IMR-90 (cell line): ENCODE data around the gene AGO3. TPM values are rescaled to one million over a fixed set of nuclear protein-coding genes. Genes with fewer than 3 reads are reported as not detected.

Experiments used
- ATAC-seq: fragments of 200-7000 bp; cut with Tn5 transposase; 2 replicates; pipeline ENCODE4 v1.9.1; 2020; ENCODE audit warnings: low read depth, mild to moderate bottlenecking, moderate library complexity
- BruUV-seq: library from RNA; stranded (reverse); fragments of 400-500 nt; replicated peaks from 2 replicates; lab custom pipeline; 2021; lab: Mats Ljungman, UMichigan
- CTCF ChIA-PET: fragments of 300-600 bp; formaldehyde crosslinking; extraction: SDS; loops from one replicate; lab custom pipeline; 2021; ENCODE audit warnings: antibody characterized with exemption; lab: Yijun Ruan, JAX
- POLR2A ChIA-PET: fragments of 300-600 bp; sonication (Branson Sonifier 250); formaldehyde crosslinking; loops from one replicate; lab custom pipeline; 2022; ENCODE audit warnings: antibody characterized with exemption; ENCODE audit not compliant: unreplicated experiment; lab: Charles Lee
- DNase-seq: peaks from one replicate; pipeline ENCODE4 v3.0.0; 2013
- H2AFZ ChIP-seq: replicated peaks from 2 replicates; pipeline ENCODE3; 2013; ENCODE audit warnings: low read length, mild to moderate bottlenecking; ENCODE audit not compliant: poor library complexity
- H2AK5ac ChIP-seq: 2 replicates; pipeline ENCODE4 v1.6.1; 2013; ENCODE audit warnings: low read depth, low read length, inconsistent platforms
- H2AK9ac ChIP-seq: replicated peaks from 2 replicates; pipeline ENCODE3; 2013; ENCODE audit warnings: mild to moderate bottlenecking, low read depth, low read length, moderate library complexity; ENCODE audit not compliant: poor library complexity
- H2BK120ac ChIP-seq: 2 replicates; pipeline ENCODE4 v1.6.1; 2013; ENCODE audit warnings: low read depth, low read length, inconsistent platforms
- H2BK15ac ChIP-seq: 3 replicates; pipeline ENCODE4 v1.6.1; 2013; ENCODE audit warnings: low read depth, low read length, inconsistent platforms
- H2BK20ac ChIP-seq: 2 replicates; pipeline ENCODE4 v1.6.1; 2013; ENCODE audit warnings: low read depth, mild to moderate bottlenecking, inconsistent platforms, low read length, moderate library complexity
- H2BK5ac ChIP-seq: 2 replicates; pipeline ENCODE4 v1.6.1; 2013; ENCODE audit warnings: mild to moderate bottlenecking, low read depth, low read length, inconsistent platforms; ENCODE audit not compliant: poor library complexity, severe bottlenecking
- H3K14ac ChIP-seq: replicated peaks from 2 replicates; pipeline ENCODE4 v1.6.1; 2013; ENCODE audit warnings: low read depth, low read length, inconsistent platforms
- H3K18ac ChIP-seq: 2 replicates; pipeline ENCODE4 v1.6.1; 2013; ENCODE audit warnings: low read depth, low read length, control low read depth
- H3K23ac ChIP-seq: 2 replicates; pipeline ENCODE4 v1.6.1; 2013; ENCODE audit warnings: low read depth, low read length, inconsistent platforms
- H3K27ac ChIP-seq: 2 replicates; pipeline ENCODE4 v1.5.1; 2013; ENCODE audit warnings: mild to moderate bottlenecking, control low read depth, low read length; ENCODE audit not compliant: insufficient read depth
- H3K27me3 ChIP-seq: 2 replicates; pipeline ENCODE4 v1.6.1; 2013; ENCODE audit warnings: low read length; ENCODE audit not compliant: control insufficient read depth, insufficient read depth
- H3K36me3 ChIP-seq: 2 replicates; pipeline ENCODE4 v1.6.1; 2013; ENCODE audit warnings: low read length, mixed read lengths; ENCODE audit not compliant: control insufficient read depth, insufficient read depth
- H3K4ac ChIP-seq: 2 replicates; pipeline ENCODE4 v1.6.1; 2013; ENCODE audit warnings: low read depth, low read length, inconsistent platforms
- H3K4me1 ChIP-seq: 2 replicates; pipeline ENCODE4 v1.6.1; 2013; ENCODE audit warnings: low read length, mixed read lengths; ENCODE audit not compliant: control insufficient read depth, insufficient read depth
- H3K4me2 ChIP-seq: 2 replicates; pipeline ENCODE4 v1.6.1; 2013; ENCODE audit warnings: low read depth, mild to moderate bottlenecking, control low read depth, low read length, moderate library complexity
- H3K4me3 ChIP-seq: 2 replicates; pipeline ENCODE4 v1.5.1; 2013; ENCODE audit warnings: low read depth, mild to moderate bottlenecking, control low read depth, low read length, moderate library complexity; ENCODE audit not compliant: insufficient read depth
- H3K56ac ChIP-seq: 2 replicates; pipeline ENCODE4 v1.6.1; 2013; ENCODE audit warnings: low read length, inconsistent platforms; ENCODE audit not compliant: insufficient read depth; ENCODE audit errors: extremely low read depth
- H3K79me1 ChIP-seq, 2 experiments: 2 replicates each; pipeline ENCODE4 v1.6.1; 2013; ENCODE audit warnings: low read length in 2 of 2, inconsistent platforms in 1 of 2, low read depth in 1 of 2
- H3K9ac ChIP-seq: 2 replicates; pipeline ENCODE4 v1.6.1; 2013; ENCODE audit warnings: low read depth, low read length, control low read depth
- H3K9me1 ChIP-seq: 2 replicates; pipeline ENCODE4 v1.6.1; 2013; ENCODE audit warnings: low read length, inconsistent platforms; ENCODE audit not compliant: insufficient read depth
- H3K9me3 ChIP-seq: 2 replicates; pipeline ENCODE4 v1.6.1; 2013; ENCODE audit warnings: low read length; ENCODE audit not compliant: control insufficient read depth, insufficient read depth
- H4K20me1 ChIP-seq: 2 replicates; pipeline ENCODE4 v1.6.1; 2013; ENCODE audit warnings: low read length, inconsistent platforms; ENCODE audit not compliant: insufficient read depth
- H4K5ac ChIP-seq: 2 replicates; pipeline ENCODE4 v1.6.1; 2013; ENCODE audit warnings: mild to moderate bottlenecking, low read depth, low read length, control low read depth
- H4K8ac ChIP-seq, 2 experiments: 2 replicates each; pipeline ENCODE4 v1.6.1; 2013; ENCODE audit warnings: low read depth in 2 of 2, low read length in 2 of 2, control low read depth in 1 of 2, inconsistent platforms in 1 of 2
- H4K91ac ChIP-seq: 2 replicates; pipeline ENCODE4 v1.6.1; 2013; ENCODE audit warnings: low read depth, low read length, inconsistent platforms; ENCODE audit not compliant: insufficient read depth
- BHLHE40 ChIP-seq: fragments of 150-350 bp; IDR thresholded peaks from 2 replicates; pipeline ENCODE4 v1.6.1; 2016; ENCODE audit warnings: mild to moderate bottlenecking, low read depth, low read length
- CEBPB ChIP-seq: IDR thresholded peaks from 2 replicates; pipeline ENCODE4 v1.6.1; 2012; ENCODE audit warnings: low read depth, low read length, improper control_type of control experiment
- CHD1 ChIP-seq: IDR thresholded peaks from 2 replicates; pipeline ENCODE4 v1.6.1; 2012; ENCODE audit warnings: low read depth, low read length, improper control_type of control experiment
- CTCF ChIP-seq: conservative IDR thresholded peaks from 2 replicates; pipeline ENCODE4 v1.5.1; 2012; ENCODE audit warnings: mild to moderate bottlenecking, low read depth, low read length, improper control_type of control experiment
- ELK1 ChIP-seq: fragments of 150-350 bp; IDR thresholded peaks from 2 replicates; pipeline ENCODE4 v1.6.1; 2016; ENCODE audit warnings: low read depth, mild to moderate bottlenecking, low read length, moderate library complexity, borderline replicate concordance
- FOS ChIP-seq: fragments of 150-350 bp; IDR thresholded peaks from 2 replicates; pipeline ENCODE4 v1.6.1; 2016; ENCODE audit warnings: low read depth, low read length
- MAFK ChIP-seq: IDR thresholded peaks from 2 replicates; pipeline ENCODE4 v1.6.1; 2012; ENCODE audit warnings: low read depth, low read length, improper control_type of control experiment
- MAZ ChIP-seq: IDR thresholded peaks from 2 replicates; pipeline ENCODE4 v1.6.1; 2012; ENCODE audit warnings: low read depth, mild to moderate bottlenecking, low read length, improper control_type of control experiment, moderate library complexity, borderline replicate concordance
- MXI1 ChIP-seq: IDR thresholded peaks from 2 replicates; pipeline ENCODE4 v1.6.1; 2012; ENCODE audit warnings: low read depth, mild to moderate bottlenecking, low read length, moderate library complexity, borderline replicate concordance
- NFE2L2 ChIP-seq: fragments of 150-350 bp; IDR thresholded peaks from 2 replicates; pipeline ENCODE4 v1.6.1; 2016; ENCODE audit warnings: low read depth, mild to moderate bottlenecking, low read length
- POLR2A ChIP-seq: IDR thresholded peaks from 2 replicates; pipeline ENCODE4 v1.6.1; 2012; ENCODE audit warnings: mild to moderate bottlenecking, low read depth, low read length
- RAD21 ChIP-seq: IDR thresholded peaks from 2 replicates; pipeline ENCODE4 v1.6.1; 2012; ENCODE audit warnings: low read length, improper control_type of control experiment
- RCOR1 ChIP-seq: IDR thresholded peaks from 2 replicates; pipeline ENCODE4 v1.6.1; 2012; ENCODE audit warnings: mild to moderate bottlenecking, low read length, improper control_type of control experiment; ENCODE audit not compliant: insufficient replicate concordance
- RFX5 ChIP-seq: IDR thresholded peaks from 2 replicates; pipeline ENCODE4 v1.8.0; 2012; ENCODE audit warnings: low read depth, mild to moderate bottlenecking, low read length, moderate library complexity
- SMC3 ChIP-seq: fragments of 150-350 bp; IDR thresholded peaks from 2 replicates; pipeline ENCODE4 v1.6.1; 2016; ENCODE audit warnings: low read depth, mild to moderate bottlenecking, antibody characterized with exemption, low read length, moderate library complexity
- USF2 ChIP-seq: fragments of 150-350 bp; IDR thresholded peaks from 2 replicates; pipeline ENCODE4 v1.6.1; 2017; ENCODE audit warnings: mild to moderate bottlenecking, antibody characterized with exemption, low read length, low read depth
- WGBS, 2 experiments: methylation state at CpG; one replicate each; pipeline versions ENCODE4 v1.1.5 to v1.1.7; 2013; ENCODE audit warnings: missing lambda C conversion rate in 2 of 2; ENCODE audit not compliant: insufficient read length in 1 of 2; ENCODE audit errors: extremely low coverage in 2 of 2; 5-methylcytosine and 5-hydroxymethylcytosine counted together
- dilution Hi-C: fragments of 300-500 bp; cut with HindIII; formaldehyde crosslinking; loops from one replicate; pipeline ENCODE4 v1.14.3; 2018; ENCODE audit warnings: low sequenced_read_pairs; ENCODE audit not compliant: unreplicated experiment
- in situ Hi-C: fragments of 300-500 bp; cut with MboI; formaldehyde crosslinking; loops from 3 replicates; pipeline ENCODE4 v1.14.3; 2019; ENCODE audit warnings: low sequenced_read_pairs, inconsistent platforms, mixed read lengths
- intact Hi-C: fragments of 100-400 bp; cut with micrococcal nuclease; formaldehyde crosslinking; loops from 2 replicates; pipeline ENCODE4 v1.10.0; 2022
- polyA plus RNA-seq, 3 experiments: library from polyadenylated mRNA; depleted of rRNA; stranded (reverse); fragments of >200 nt; gene quantifications; 2 replicates each; pipeline ENCODE4 v1.2.3, GENCODE V29; 2012; ENCODE audit warnings: low replicate concordance in 1 of 3
- total RNA-seq: library from RNA; depleted of rRNA; stranded (reverse); fragments of >200 nt; gene quantifications from 2 replicates; pipeline ENCODE4 v1.2.3, GENCODE V29; 2012

AGO3 gene
- total and polyA plus RNA-seq, 2 of the 4 experiments (the other 2 are of a cell fraction), result 8.9 to 25.6 TPM

- no peak overlapping the region for H2AK5ac ChIP-seq
- no peaks in the 10 kb centered on the region for H3K27me3 ChIP-seq
- H2BK15ac ChIP-seq, result no peak overlapping the region
- H3K14ac ChIP-seq, result no peak overlapping the region
- in situ Hi-C loops, result no loop called here
- no peak overlapping the region for H3K9ac ChIP-seq
- ChIA-PET POLR2A (no interaction called here), CTCF (no interaction called here)
- no peak overlapping the region for H3K56ac ChIP-seq
- no peak overlapping the region for H3K23ac ChIP-seq
- no peak overlapping the region for H2BK20ac ChIP-seq
- ATAC-seq (no peak), DNase-seq (no peak)
- H2BK120ac ChIP-seq, result no peak overlapping the region
- peaks cover 36% of the 10 kb centered on the region for H3K36me3 ChIP-seq
- H3K9me3 ChIP-seq, result no peaks in the 10 kb centered on the region
- intact Hi-C loops, result no loop called here
- TF ChIP-seq NFE2L2, result no peak
- no peak for TF ChIP-seq FOS
- no peak for TF ChIP-seq CHD1
- TF ChIP-seq RCOR1, result no peak
- TF ChIP-seq SMC3, result no peak
- no peak for TF ChIP-seq MAFK
- no peak for TF ChIP-seq ELK1
- TF ChIP-seq CTCF, result no peak
- TF ChIP-seq BHLHE40, result no peak
- TF ChIP-seq CEBPB, result no peak
- no peak for TF ChIP-seq RAD21
- no peak for TF ChIP-seq RFX5
- TF ChIP-seq MAZ, result no peak
- TF ChIP-seq MXI1, result no peak
- no peak for TF ChIP-seq POLR2A
- TF ChIP-seq USF2, result no peak
- no peak overlapping the region for H4K91ac ChIP-seq
- H4K8ac ChIP-seq, result no peak overlapping the region
- H2BK5ac ChIP-seq, result no peak overlapping the region
- no peak overlapping the region for H3K4me3 ChIP-seq
- no peak overlapping the region for H3K27ac ChIP-seq
- no peak overlapping the region for H3K4ac ChIP-seq
- no peak overlapping the region for H3K4me2 ChIP-seq
- no CpG with 5 or more reads among the region's 2 CpGs for WGBS, 2 experiments
- BruUV-seq, result no TSS peak
- no peaks in the 10 kb centered on the region for H3K4me1 ChIP-seq
- H3K18ac ChIP-seq, result no peak overlapping the region
- no peaks in the 10 kb centered on the region for H4K20me1 ChIP-seq
- no peak overlapping the region for H2AFZ ChIP-seq
- H2AK9ac ChIP-seq, result no peak overlapping the region
- no peak overlapping the region for H4K5ac ChIP-seq
- H3K9me1 ChIP-seq, result peaks cover 7% of the 10 kb centered on the region
- dilution Hi-C loops, result no loop called here
- H3K79me1 ChIP-seq, result no peaks in the 10 kb centered on the region
Measured at GRCh38 chr1:35902671-35903070, 28.2 kb upstream of the AGO3 start.
